Trophoblast cell (in vitro differentiated cells and primary cell): ENCODE data around the gene BCL11B.

Experiments used
- DNase-seq, 2 donors: peaks; one replicate each; pipeline ENCODE4 v3.0.0-alpha.2; 2016
- H2AFZ ChIP-seq: 2 replicates; pipeline ENCODE4 v1.6.1; 2013; ENCODE audit warnings: low read length, moderate library complexity, mild to moderate bottlenecking; ENCODE audit not compliant: insufficient read depth, poor library complexity
- H2AK5ac ChIP-seq: 2 replicates; pipeline ENCODE4 v1.6.1; 2013; ENCODE audit warnings: mild to moderate bottlenecking, low read length
- H2BK120ac ChIP-seq: 2 replicates; pipeline ENCODE4 v1.6.1; 2013; ENCODE audit warnings: low read length, mild to moderate bottlenecking, moderate library complexity; ENCODE audit not compliant: insufficient read depth, poor library complexity
- H2BK12ac ChIP-seq: 2 replicates; pipeline ENCODE4 v1.6.1; 2013; ENCODE audit warnings: mild to moderate bottlenecking, low read length, moderate library complexity
- H2BK5ac ChIP-seq: 2 replicates; pipeline ENCODE4 v1.6.1; 2013; ENCODE audit warnings: low read length, low read depth, moderate library complexity, mild to moderate bottlenecking; ENCODE audit not compliant: poor library complexity
- H3K14ac ChIP-seq: 2 replicates; pipeline ENCODE4 v1.6.1; 2013; ENCODE audit warnings: mild to moderate bottlenecking, low read length
- H3K18ac ChIP-seq: 2 replicates; pipeline ENCODE4 v1.6.1; 2013; ENCODE audit warnings: mild to moderate bottlenecking, low read length
- H3K23ac ChIP-seq: 2 replicates; pipeline ENCODE4 v1.6.1; 2013; ENCODE audit warnings: low read length
- H3K27ac ChIP-seq: 2 replicates; pipeline ENCODE4 v1.5.1; 2013; ENCODE audit warnings: low read depth, mild to moderate bottlenecking, inconsistent platforms, low read length, moderate library complexity
- H3K27me3 ChIP-seq: 2 replicates; pipeline ENCODE4 v1.6.1; 2013; ENCODE audit warnings: inconsistent platforms, mild to moderate bottlenecking, low read length, moderate library complexity; ENCODE audit not compliant: insufficient read depth
- H3K36me3 ChIP-seq, 2 experiments: 1 replicate in 1 of 2; 2 replicates in 1 of 2; pipeline ENCODE4 v1.6.1; 2013; ENCODE audit warnings: low read length in 2 of 2, mild to moderate bottlenecking in 2 of 2, moderate library complexity in 1 of 2; ENCODE audit not compliant: insufficient read depth in 2 of 2, control insufficient read depth in 1 of 2
- H3K4ac ChIP-seq: 2 replicates; pipeline ENCODE4 v1.6.1; 2013; ENCODE audit warnings: low read depth, mild to moderate bottlenecking, low read length, moderate library complexity
- H3K4me1 ChIP-seq, 2 experiments: 1 replicate in 1 of 2; 2 replicates in 1 of 2; pipeline ENCODE4 v1.6.1; 2013; ENCODE audit warnings: low read length in 2 of 2, mild to moderate bottlenecking in 2 of 2, moderate library complexity in 1 of 2; ENCODE audit not compliant: insufficient read depth in 2 of 2, control insufficient read depth in 1 of 2
- H3K4me2 ChIP-seq: 2 replicates; pipeline ENCODE4 v1.6.1; 2013; ENCODE audit warnings: inconsistent platforms, mild to moderate bottlenecking, low read length, moderate library complexity
- H3K4me3 ChIP-seq: 2 replicates; pipeline ENCODE4 v1.5.1; 2013; ENCODE audit warnings: mild to moderate bottlenecking, low read depth, low read length, inconsistent platforms
- H3K79me1 ChIP-seq: one replicate; pipeline ENCODE4 v1.6.1; 2013; ENCODE audit warnings: low read length
- H3K79me2 ChIP-seq: 2 replicates; pipeline ENCODE4 v1.6.1; 2013; ENCODE audit warnings: low read length, mild to moderate bottlenecking; ENCODE audit not compliant: control insufficient read depth, insufficient read depth, poor library complexity
- H3K9ac ChIP-seq: 2 replicates; pipeline ENCODE4 v1.6.1; 2013; ENCODE audit warnings: mild to moderate bottlenecking, low read length
- H3K9me3 ChIP-seq: 2 replicates; pipeline ENCODE4 v1.6.1; 2013; ENCODE audit warnings: low read depth, mild to moderate bottlenecking, control low read depth, inconsistent platforms, low read length; ENCODE audit not compliant: insufficient read depth
- H4K12ac ChIP-seq: 2 replicates; pipeline ENCODE4 v1.6.1; 2013; ENCODE audit warnings: low read depth, mild to moderate bottlenecking, low read length, moderate library complexity
- H4K8ac ChIP-seq: 2 replicates; pipeline ENCODE4 v1.6.1; 2013; ENCODE audit warnings: low read depth, mild to moderate bottlenecking, low read length, moderate library complexity
- H4K91ac ChIP-seq: one replicate; pipeline ENCODE4 v1.6.1; 2013; ENCODE audit warnings: low read depth, mild to moderate bottlenecking, low read length, moderate library complexity
- WGBS: extraction: QIAGEN DNeasy Blood & Tissue Kit; methylation state at CpG from one replicate; pipeline ENCODE4 v1.1.7; 2013; ENCODE audit warnings: missing lambda C conversion rate; ENCODE audit not compliant: insufficient read length, insufficient coverage; ENCODE audit errors: extremely low coverage; 5-methylcytosine and 5-hydroxymethylcytosine counted together

BCL11B gene

DNA sequence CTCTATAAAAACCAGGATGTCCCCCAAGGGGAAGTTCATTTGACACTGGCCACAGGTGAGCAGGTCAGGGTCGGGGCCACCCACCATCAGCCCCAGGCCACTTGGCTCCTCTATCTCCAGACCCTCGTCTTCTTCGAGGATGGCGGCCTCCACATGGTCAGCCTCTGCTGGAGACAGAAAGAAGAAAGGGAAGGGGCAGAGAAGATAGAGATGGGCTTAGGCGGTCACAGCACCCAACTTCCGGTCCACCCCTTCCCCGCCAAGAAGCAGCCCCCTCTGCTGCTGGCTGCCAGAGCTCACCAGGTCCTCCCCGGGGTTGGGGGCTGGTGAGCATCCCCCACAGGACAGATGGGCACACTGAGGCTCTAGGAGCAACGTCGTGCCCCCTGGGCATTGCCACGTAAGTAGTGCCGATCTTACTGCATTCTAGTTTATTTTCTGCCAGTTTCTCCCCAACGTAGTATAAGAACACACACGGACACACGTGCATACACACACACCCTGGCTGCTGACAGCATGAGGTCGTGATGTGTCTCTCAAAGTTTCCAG lies 14.2 kb downstream of the BCL11B start:
- WGBS = no CpG with 5 or more reads among the region's 16 CpGs
- H2AK5ac ChIP-seq = no peak overlapping the region

DNA sequence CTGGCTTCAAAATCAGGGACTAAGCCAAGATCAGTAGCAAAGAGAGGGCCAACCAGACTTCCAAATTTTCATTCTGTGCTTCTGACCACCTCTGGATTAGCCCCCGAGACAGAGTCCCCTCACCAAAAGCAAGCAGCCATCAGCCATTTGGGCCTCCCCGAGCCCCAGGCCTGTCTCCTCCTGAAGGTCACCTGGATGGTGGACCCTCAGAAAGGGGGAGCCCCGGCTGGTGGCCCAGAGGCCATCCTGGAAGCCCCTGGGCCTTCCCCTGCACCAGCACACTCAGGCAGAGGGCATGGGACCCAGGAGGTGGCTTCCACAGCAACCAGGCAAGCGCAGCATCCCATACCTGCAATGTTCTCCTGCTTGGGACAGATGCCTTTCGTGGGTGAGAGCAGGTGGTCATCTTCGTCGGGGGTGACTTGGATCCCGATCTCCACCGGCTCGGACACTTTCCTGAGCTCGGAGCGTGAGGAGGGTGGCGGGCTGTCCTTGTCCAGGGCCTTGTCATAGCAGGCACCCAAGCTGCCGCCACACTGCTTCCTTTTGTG lies 14.8 kb downstream of the BCL11B start:
- H3K18ac ChIP-seq = no peak overlapping the region
- no peak overlapping the region for H3K4ac ChIP-seq
- H3K27ac ChIP-seq = no peak overlapping the region
- no peak overlapping the region for H2AK5ac ChIP-seq
- H3K79me1 ChIP-seq = no peaks in the 10 kb centered on the region
- no peak for DNase-seq
- peaks cover 3% of the 10 kb centered on the region for H3K9me3 ChIP-seq
- no peak overlapping the region for H4K12ac ChIP-seq
- no peak overlapping the region for H3K4me2 ChIP-seq
- no peak overlapping the region for H4K8ac ChIP-seq
- no peak overlapping the region for H2BK12ac ChIP-seq
- no peaks in the 10 kb centered on the region for H3K27me3 ChIP-seq
- no peak overlapping the region for H3K14ac ChIP-seq
- peaks cover 12 to 17% of the 10 kb centered on the region in 2 experiments for H3K4me1 ChIP-seq
- H2BK120ac ChIP-seq = no peak overlapping the region
- no peak overlapping the region for H3K4me3 ChIP-seq
- H3K79me2 ChIP-seq = no peaks in the 10 kb centered on the region
- no peaks in the 10 kb centered on the region for H3K36me3 ChIP-seq
- H3K23ac ChIP-seq = no peak overlapping the region
- no peak overlapping the region for H4K91ac ChIP-seq
- H3K9ac ChIP-seq = no peak overlapping the region
- no CpG with 5 or more reads among the region's 14 CpGs for WGBS
- H2AFZ ChIP-seq = no peak overlapping the region
- H2BK5ac ChIP-seq = no peak overlapping the region

More for the DNA sequence above, 14.2 kb downstream of the BCL11B start:
- Histone ChIP-seq H2BK5ac (no peak overlapping the region), H2BK12ac (no peak overlapping the region), H2AFZ (no peak overlapping the region), H3K4me3 (no peak overlapping the region), H3K4me2 (no peak overlapping the region), H3K23ac (no peak overlapping the region), H3K79me1 (no peaks in the 10 kb centered on the region), H3K4me1 (peaks cover 12 to 17% of the 10 kb centered on the region in 2 experiments), H4K12ac (no peak overlapping the region), H3K4ac (no peak overlapping the region), H3K27me3 (no peaks in the 10 kb centered on the region), H4K91ac (no peak overlapping the region), H3K18ac (no peak overlapping the region), H3K36me3 (no peaks in the 10 kb centered on the region), H3K79me2 (no peaks in the 10 kb centered on the region), H3K14ac (no peak overlapping the region), H3K9ac (no peak overlapping the region), H3K9me3 (peaks cover 3% of the 10 kb centered on the region), H2BK120ac (no peak overlapping the region), H3K27ac (no peak overlapping the region), H4K8ac (no peak overlapping the region)
- no peak for DNase-seq

DNA sequence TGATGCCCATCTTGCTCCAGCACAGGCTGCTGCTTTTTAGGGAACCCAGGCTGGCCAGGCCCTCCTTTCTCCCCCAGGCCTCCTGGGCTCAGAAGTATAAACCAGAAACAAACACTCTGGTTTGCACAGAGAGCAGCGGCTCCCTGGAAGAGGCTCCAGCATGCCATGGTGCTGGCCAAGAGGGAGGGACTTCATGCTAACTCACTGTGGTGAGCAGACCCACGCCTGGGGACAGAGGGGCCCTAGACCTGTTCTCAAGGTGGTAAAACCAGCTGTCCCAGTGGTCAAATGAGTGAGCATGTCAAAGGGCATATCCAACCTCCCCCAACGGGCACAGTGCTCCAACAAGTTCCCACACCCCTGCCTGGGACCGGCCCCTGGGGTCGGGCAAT lies 15.5 kb downstream of the BCL11B start:
- Histone ChIP-seq H3K14ac (no peak overlapping the region), H2AK5ac (no peak overlapping the region), H3K36me3 (no peaks in the 10 kb centered on the region), H3K4me1 (peaks cover 12 to 17% of the 10 kb centered on the region in 2 experiments), H3K4me3 (no peak overlapping the region), H3K23ac (no peak overlapping the region), H2BK120ac (no peak overlapping the region), H3K9ac (no peak overlapping the region), H3K27ac (no peak overlapping the region), H3K4ac (no peak overlapping the region), H3K18ac (no peak overlapping the region), H3K79me2 (no peaks in the 10 kb centered on the region), H3K79me1 (no peaks in the 10 kb centered on the region), H4K8ac (no peak overlapping the region), H2AFZ (no peak overlapping the region), H2BK5ac (no peak overlapping the region), H3K27me3 (no peaks in the 10 kb centered on the region), H3K4me2 (no peak overlapping the region), H4K91ac (no peak overlapping the region), H2BK12ac (no peak overlapping the region), H3K9me3 (peaks cover 3% of the 10 kb centered on the region), H4K12ac (no peak overlapping the region)
- no peak for DNase-seq
- WGBS = no CpG with 5 or more reads among the region's 5 CpGs

DNA sequence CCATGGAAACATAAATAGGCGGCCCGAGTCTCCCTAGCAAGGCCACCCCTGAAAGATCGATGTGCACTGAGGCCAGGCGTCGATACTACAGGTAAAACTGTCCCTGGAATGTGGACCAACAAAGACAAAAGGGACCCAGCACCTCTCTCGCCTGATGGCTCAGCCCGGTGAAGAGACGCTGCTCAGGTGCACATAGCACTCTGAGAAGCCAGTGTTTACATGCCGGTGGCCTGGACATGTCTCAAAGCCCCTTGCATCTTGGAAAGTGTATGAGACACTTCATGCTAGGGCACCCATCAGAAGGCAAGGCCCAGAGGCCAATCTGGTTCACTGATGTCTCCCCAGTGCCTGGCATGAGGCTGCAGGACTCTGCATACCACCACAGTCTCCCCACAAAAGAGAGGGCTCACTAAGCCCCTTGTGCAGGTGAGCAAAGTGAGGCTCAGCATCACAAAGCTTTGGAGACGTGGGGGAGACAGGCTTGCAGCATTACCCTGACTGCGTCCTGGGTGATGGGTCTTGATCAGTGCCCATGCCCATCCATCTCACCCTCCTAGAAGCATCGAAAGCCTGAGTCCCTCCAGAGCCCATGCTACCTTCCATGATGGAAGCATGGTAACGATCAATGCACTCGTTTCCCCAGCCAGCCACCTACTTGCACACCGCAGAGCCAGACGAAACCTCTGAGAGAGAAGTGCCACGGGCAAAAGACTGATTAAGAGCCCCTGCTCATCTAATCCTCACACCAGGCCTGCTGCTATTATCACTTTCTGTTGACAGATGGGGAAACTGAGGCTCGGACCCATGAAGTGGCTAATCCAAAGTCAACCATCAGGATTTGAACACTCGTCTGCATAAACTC lies 16.1 kb downstream of the BCL11B start:
- Histone ChIP-seq H4K8ac (no peak overlapping the region), H2AFZ (no peak overlapping the region), H2AK5ac (no peak overlapping the region), H3K4me3 (no peak overlapping the region), H3K36me3 (no peaks in the 10 kb centered on the region), H3K9me3 (peaks cover 3% of the 10 kb centered on the region), H3K27ac (no peak overlapping the region), H3K18ac (no peak overlapping the region), H4K12ac (no peak overlapping the region), H3K4me1 (peaks cover 9 to 15% of the 10 kb centered on the region in 2 experiments), H2BK12ac (no peak overlapping the region), H2BK120ac (no peak overlapping the region), H3K27me3 (no peaks in the 10 kb centered on the region), H2BK5ac (no peak overlapping the region), H3K23ac (no peak overlapping the region), H3K4ac (no peak overlapping the region), H3K79me1 (no peaks in the 10 kb centered on the region), H3K9ac (no peak overlapping the region), H4K91ac (no peak overlapping the region), H3K4me2 (no peak overlapping the region), H3K79me2 (no peaks in the 10 kb centered on the region), H3K14ac (no peak overlapping the region)
- DNase-seq = no peak
- WGBS = no CpG with 5 or more reads among the region's 19 CpGs
